Smooth muscle cell (in vitro differentiated cells): ENCODE data around the gene RNF150. TPM values are rescaled to one million over a fixed set of nuclear protein-coding genes. Genes with fewer than 3 reads are reported as not detected.
"Not testable (repeated sequence)": the region's sequence is repeated elsewhere in the genome, so short reads cannot be mapped to it uniquely, and the experiment has no call there.

Experiments used
- DNase-seq: peaks from one replicate; lab custom pipeline; 2025; ENCODE audit not compliant: unreplicated experiment; lab: John Stamatoyannopoulos, UW
- H2AFZ ChIP-seq: fragments of 200-600 bp; sonication (generic); 2 replicates; pipeline ENCODE4 v1.6.0; 2016; ENCODE audit warnings: antibody characterized with exemption, low read depth, mild to moderate bottlenecking
- H3F3A ChIP-seq: fragments of 200-600 bp; sonication (generic); 2 replicates; pipeline ENCODE4 v1.6.0; 2017; ENCODE audit warnings: antibody characterized with exemption, low read depth
- H3K27ac ChIP-seq: fragments of 200-600 bp; sonication (generic); 2 replicates; pipeline ENCODE4 v1.5.1; 2016; ENCODE audit warnings: low read depth, mild to moderate bottlenecking
- H3K27me3 ChIP-seq: fragments of 200-600 bp; sonication (generic); 2 replicates; pipeline ENCODE4 v1.6.1; 2016; ENCODE audit warnings: low read depth, mild to moderate bottlenecking
- H3K36me3 ChIP-seq: fragments of 200-600 bp; sonication (generic); 2 replicates; pipeline ENCODE4 v1.5.1; 2016; ENCODE audit warnings: low read depth
- H3K4me1 ChIP-seq: fragments of 200-600 bp; sonication (generic); 2 replicates; pipeline ENCODE4 v1.5.1; 2016; ENCODE audit warnings: low read depth
- H3K4me2 ChIP-seq: fragments of 200-600 bp; sonication (generic); 2 replicates; pipeline ENCODE4 v1.6.0; 2016; ENCODE audit warnings: mild to moderate bottlenecking
- H3K4me3 ChIP-seq: fragments of 200-600 bp; sonication (generic); 2 replicates; pipeline ENCODE4 v1.5.1; 2016; ENCODE audit warnings: mild to moderate bottlenecking
- H3K79me2 ChIP-seq: fragments of 200-600 bp; sonication (generic); 2 replicates; pipeline ENCODE4 v1.6.0; 2016; ENCODE audit warnings: low read depth, mild to moderate bottlenecking
- H3K9ac ChIP-seq: fragments of 200-600 bp; sonication (generic); 2 replicates; pipeline ENCODE4 v1.6.0; 2016; ENCODE audit warnings: low read depth
- H3K9me3 ChIP-seq: fragments of 200-600 bp; sonication (generic); replicated peaks from 2 replicates; pipeline ENCODE4 v1.5.1; 2016; ENCODE audit warnings: low read depth
- H4K20me1 ChIP-seq: fragments of 200-600 bp; sonication (generic); 2 replicates; pipeline ENCODE4 v1.6.0; 2016; ENCODE audit warnings: low read depth
- CTCF ChIP-seq: fragments of 200-600 bp; sonication (generic); IDR thresholded peaks from 2 replicates; pipeline ENCODE4 v1.5.1; 2017; ENCODE audit warnings: borderline replicate concordance, mild to moderate bottlenecking, antibody characterized with exemption; ENCODE audit not compliant: insufficient read depth, poor library complexity, severe bottlenecking
- WGBS: methylation state at CpG from one replicate; pipeline ENCODE4 v1.1.7; 2016; ENCODE audit warnings: low lambda C conversion rate; 5-methylcytosine and 5-hydroxymethylcytosine counted together
- polyA plus RNA-seq: library from polyadenylated mRNA; unstranded; fragments of >200 nt; fragmentation: Nextera tagmentation; extraction: Ambion mirVana; gene quantifications from 2 replicates; pipeline ENCODE4 v1.2.1, GENCODE V29; 2016
- total RNA-seq: library from RNA; depleted of rRNA; stranded (reverse); fragments of >200 nt; gene quantifications from 2 replicates; pipeline ENCODE4 v1.2.3, GENCODE V29; 2014

Gene RNF150
- total and polyA plus RNA-seq, 2 experiments from 2014 or later: 0.09 to 2.2 TPM

- no peaks in the 10 kb centered on the region for H3K36me3 ChIP-seq
- no peaks in the 10 kb centered on the region for H3K4me1 ChIP-seq
- no peak overlapping the region for H3K27ac ChIP-seq
- H4K20me1 ChIP-seq: no peaks in the 10 kb centered on the region
- H2AFZ ChIP-seq: no peak overlapping the region
- 86% methylated on average over 1 of the region's 1 CpG for WGBS
- no peak for DNase-seq
- no peak overlapping the region for H3K4me2 ChIP-seq
- H3F3A ChIP-seq: no peaks in the 10 kb centered on the region
- H3K9ac ChIP-seq: no peak overlapping the region
- no peaks in the 10 kb centered on the region for H3K27me3 ChIP-seq
- no peak for TF ChIP-seq CTCF
- no peak overlapping the region for H3K4me3 ChIP-seq
- no peaks in the 10 kb centered on the region for H3K79me2 ChIP-seq
- H3K9me3 ChIP-seq: no peaks in the 10 kb centered on the region
Measured at GRCh38 chr4:141177171-141177570, 43.9 kb upstream of the RNF150 start.

GRCh38 chr4:141174457-141174856 lies 41.2 kb upstream of the RNF150 start:
- Histone ChIP-seq H2AFZ (no peak overlapping the region), H3K4me1 (no peaks in the 10 kb centered on the region), H3K9ac (no peak overlapping the region), H3K36me3 (no peaks in the 10 kb centered on the region), H3K9me3 (no peaks in the 10 kb centered on the region), H3K4me2 (no peak overlapping the region), H3F3A (no peaks in the 10 kb centered on the region), H3K4me3 (no peak overlapping the region), H3K27me3 (peaks cover 9% of the 10 kb centered on the region), H4K20me1 (no peaks in the 10 kb centered on the region), H3K27ac (no peak overlapping the region), H3K79me2 (no peaks in the 10 kb centered on the region)
- no peak for TF ChIP-seq CTCF
- WGBS: 67% methylated on average over 1 of the region's 1 CpG
- no peak for DNase-seq

- 90% methylated on average over 3 of the region's 3 CpGs for WGBS
- no peak overlapping the region for H3K27ac ChIP-seq
- H3K27me3 ChIP-seq: peaks cover 19% of the 10 kb centered on the region
- no peak for DNase-seq
- H2AFZ ChIP-seq: no peak overlapping the region
- H3K9ac ChIP-seq: no peak overlapping the region
- H3K79me2 ChIP-seq: no peaks in the 10 kb centered on the region
- no peak overlapping the region for H3K4me2 ChIP-seq
- no peaks in the 10 kb centered on the region for H3K4me1 ChIP-seq
- H3K36me3 ChIP-seq: no peaks in the 10 kb centered on the region
- no peaks in the 10 kb centered on the region for H3K9me3 ChIP-seq
- no peak for TF ChIP-seq CTCF
- no peak overlapping the region for H3K4me3 ChIP-seq
- H4K20me1 ChIP-seq: no peaks in the 10 kb centered on the region
- H3F3A ChIP-seq: no peaks in the 10 kb centered on the region
Measured at GRCh38 chr4:141170671-141171070, 37.4 kb upstream of the RNF150 start.

GRCh38 chr4:141169391-141169790 lies 36.1 kb upstream of the RNF150 start:
- H3K4me1 ChIP-seq: no peaks in the 10 kb centered on the region
- H4K20me1 ChIP-seq: no peaks in the 10 kb centered on the region
- no peak overlapping the region for H2AFZ ChIP-seq
- no peak for DNase-seq
- no peak overlapping the region for H3K4me2 ChIP-seq
- H3K9me3 ChIP-seq: no peaks in the 10 kb centered on the region
- no peak for TF ChIP-seq CTCF
- no peak overlapping the region for H3K27ac ChIP-seq
- H3K36me3 ChIP-seq: no peaks in the 10 kb centered on the region
- H3K4me3 ChIP-seq: no peak overlapping the region
- no peaks in the 10 kb centered on the region for H3K79me2 ChIP-seq
- no peaks in the 10 kb centered on the region for H3F3A ChIP-seq
- peaks cover 29% of the 10 kb centered on the region for H3K27me3 ChIP-seq
- no peak overlapping the region for H3K9ac ChIP-seq

GRCh38 chr4:141165001-141165400 lies 31.7 kb upstream of the RNF150 start:
- 82% methylated on average over 5 of the region's 5 CpGs for WGBS
- not testable (repeated sequence) for H3K4me1 ChIP-seq, H3K9ac ChIP-seq, H3K36me3 ChIP-seq, H4K20me1 ChIP-seq, H3K4me2 ChIP-seq, DNase-seq, H3F3A ChIP-seq, H3K4me3 ChIP-seq, H3K9me3 ChIP-seq, H2AFZ ChIP-seq, H3K27ac ChIP-seq, H3K79me2 ChIP-seq
- peaks cover 19% of the 10 kb centered on the region for H3K27me3 ChIP-seq
